H1 (cell line): ENCODE data around the gene UVRAG. TPM values are rescaled to one million over a fixed set of nuclear protein-coding genes. Genes with fewer than 3 reads are reported as not detected.

Source experiments
- BACH1 ChIP-seq: IDR thresholded peaks from 2 replicates; pipeline ENCODE4 v1.6.1; 2012; ENCODE audit warnings: low read length, improper control_type of control experiment
- CHD1 ChIP-seq: IDR thresholded peaks from 2 replicates; pipeline ENCODE4 v1.6.1; 2012; ENCODE audit warnings: low read depth, low read length, improper control_type of control experiment
- CREB1 ChIP-seq: IDR thresholded peaks from 2 replicates; pipeline ENCODE4 v1.6.1; 2012; ENCODE audit warnings: inconsistent platforms
- HDAC2 ChIP-seq, 2 experiments: fragments of 300-600 bp in 1 of 2; sonication (generic) in 1 of 2; IDR thresholded peaks; 2 replicates each; pipeline ENCODE4 v1.6.1; 2011 to 2012; ENCODE audit warnings: low read depth in 2 of 2, low read length in 2 of 2, mild to moderate bottlenecking in 2 of 2, moderate library complexity in 2 of 2, borderline replicate concordance in 1 of 2, inconsistent platforms in 1 of 2
- JUND ChIP-seq: IDR thresholded peaks from 2 replicates; pipeline ENCODE4 v1.6.1; 2011; ENCODE audit warnings: mild to moderate bottlenecking, improper control_type of control experiment, low read length
- KDM4A ChIP-seq: IDR thresholded peaks from one replicate; pipeline ENCODE4 v1.7.1; 2012; ENCODE audit warnings: low read depth, mild to moderate bottlenecking, moderate library complexity, low read length, inconsistent platforms; ENCODE audit not compliant: severe bottlenecking
- MAX ChIP-seq: IDR thresholded peaks from 2 replicates; pipeline ENCODE4 v1.6.1; 2012; ENCODE audit warnings: inconsistent platforms
- RAD21 ChIP-seq, 2 experiments: IDR thresholded peaks in 1 of 2; conservative IDR thresholded peaks in 1 of 2; 2 replicates each; pipeline ENCODE4 v1.6.1; 2011; ENCODE audit warnings: low read depth in 2 of 2, low read length in 2 of 2, improper control_type of control experiment in 1 of 2, inconsistent platforms in 1 of 2, mild to moderate bottlenecking in 1 of 2, moderate library complexity in 1 of 2
- SUZ12 ChIP-seq: fragments of 200-600 bp; sonication (generic); IDR thresholded peaks from 2 replicates; pipeline ENCODE4 v1.6.1; 2012; ENCODE audit warnings: mild to moderate bottlenecking, inconsistent platforms, low read length, moderate library complexity, mixed read lengths
- TAF1 ChIP-seq: IDR thresholded peaks from 2 replicates; pipeline ENCODE4 v1.6.1; 2011; ENCODE audit warnings: mild to moderate bottlenecking, low read depth, low read length
- YY1 ChIP-seq: IDR thresholded peaks from 2 replicates; pipeline ENCODE4 v1.6.1; 2011; ENCODE audit warnings: low read depth, mild to moderate bottlenecking, low read length
- polyA plus RNA-seq, 7 experiments: library from polyadenylated mRNA; depleted of rRNA in 3 of 7; stranded (reverse) in 5 of 7; unstranded in 2 of 7; fragments of >200 nt in 5 of 7; fragments of 200-250 nt in 2 of 7; gene quantifications; 1 replicate in 5 of 7; 2 replicates in 1 of 7; 4 replicates in 1 of 7; pipeline versions ENCODE4 v1.2.1 to v1.2.3, GENCODE V29; 2011 to 2013; ENCODE audit warnings: missing spikeins in 2 of 7, mixed read lengths in 2 of 7
- total RNA-seq: library from RNA; stranded (reverse); fragmentation: NEBNext Ultra II Directional; extraction: Animal tissue kit (Norgen Biotek cat#: 25700); gene quantifications from 2 replicates; pipeline ENCODE4 v1.2.1, GENCODE V29; 2021

Gene UVRAG
- total and polyA plus RNA-seq, 2 of the 8 experiments (the other 6 are each of a cell fraction or from before 2014, with no cell fraction given) = 5.5 to 14.7 TPM

- TF ChIP-seq KDM4A (no peak), TAF1 (no peak), CREB1 (no peak), MAX (no peak), SUZ12 (no peak), BACH1 (no peak), HDAC2 (IDR thresholded peaks at IDR 0.05; ENCODE audit: borderline replicate concordance in 1 of 2, low read depth in 2 of 2, low read length in 2 of 2) (no peak), YY1 (no peak), CHD1 (no peak), RAD21 (IDR thresholded peaks at IDR 0.05 in 1 of 2, conservative IDR thresholded peaks at IDR 0.05 in 1 of 2; ENCODE audit: low read depth in 2 of 2, low read length in 2 of 2) (no peak), JUND (no peak)
Measured at GRCh38 chr11:76162336-76163288, 347.6 kb downstream of the UVRAG start (continued).
